ENCODE data around the gene INO80C.
A peak's percentile ranks its signal among the peaks of the same experiment; 100 is the strongest.

Gene INO80C

DNA sequence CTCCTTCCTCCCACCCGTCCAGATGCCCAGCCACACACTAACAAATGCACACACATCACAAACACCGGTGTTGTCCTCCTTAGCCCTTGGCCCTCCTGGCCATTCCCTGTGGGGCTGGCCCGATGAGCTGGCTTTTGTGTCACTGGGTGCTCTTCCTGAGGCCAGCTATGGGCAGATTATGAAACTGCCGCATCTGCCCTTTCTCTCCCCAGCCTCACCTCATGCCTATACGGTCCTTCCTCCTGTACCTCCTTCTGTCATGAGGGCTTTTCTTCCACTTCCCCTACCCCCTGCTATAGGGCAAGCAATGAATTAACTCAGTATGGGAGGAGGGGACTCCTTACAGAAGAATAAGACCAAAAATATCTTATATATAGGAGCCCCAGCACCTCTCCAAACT lies 10.3 kb upstream of the INO80C start:
- Histone ChIP-seq H4K8ac (ENCODE audit: low read depth, low read length) (peak overlapping the region; percentile 82), H4K12ac (ENCODE audit: low read depth, low read length) (no peak overlapping the region), H2BK12ac (ENCODE audit: low read length) (peak overlapping the region; percentile 86), H2BK5ac (ENCODE audit: low read depth, low read length, poor library complexity) (peak overlapping the region; percentile 85), H3K23ac (ENCODE audit: low read length) (no peak overlapping the region), H3K27ac (ENCODE audit: low read depth, low read length) (peak overlapping the region; percentile 44), H3K79me1 (ENCODE audit: low read length) (peaks cover 22% of the 10 kb centered on the region), H2AK5ac (ENCODE audit: low read length) (peak overlapping the region; percentile 47), H2AFZ (ENCODE audit: insufficient read depth, low read length, poor library complexity) (peak overlapping the region; percentile 35), H3K18ac (ENCODE audit: low read length) (peak overlapping the region; percentile 88), H3K4me3 (ENCODE audit: low read depth, low read length) (no peak overlapping the region), H2BK120ac (ENCODE audit: insufficient read depth, low read length, poor library complexity) (peak overlapping the region; percentile 94), H4K91ac (ENCODE audit: low read depth, low read length) (peak overlapping the region; percentile 89), H3K9me3 (ENCODE audit: insufficient read depth, low read depth, low read length) (no peaks in the 10 kb centered on the region), H3K4me1 (ENCODE audit: control insufficient read depth in 1 of 2, insufficient read depth in 2 of 2, low read length in 2 of 2) (peaks cover 13 to 25% of the 10 kb centered on the region in 2 experiments), H3K9ac (ENCODE audit: low read length) (no peak overlapping the region), H3K14ac (ENCODE audit: low read length) (peak overlapping the region; percentile 73), H3K4me2 (ENCODE audit: low read length) (peak overlapping the region; percentile 16), H3K27me3 (ENCODE audit: insufficient read depth, low read length) (no peaks in the 10 kb centered on the region), H3K79me2 (ENCODE audit: control insufficient read depth, insufficient read depth, low read length, poor library complexity) (peaks cover 3% of the 10 kb centered on the region), H3K36me3 (ENCODE audit: control insufficient read depth in 1 of 2, insufficient read depth in 2 of 2, low read length in 2 of 2) (no peaks in the 10 kb centered on the region), H3K4ac (ENCODE audit: low read depth, low read length) (peak overlapping the region; percentile 21)
- WGBS (ENCODE audit: extremely low coverage, insufficient coverage, insufficient read length), result no CpG with 5 or more reads among the region's 5 CpGs
- DNase-seq, result peak; percentile 83 to 85

DNA sequence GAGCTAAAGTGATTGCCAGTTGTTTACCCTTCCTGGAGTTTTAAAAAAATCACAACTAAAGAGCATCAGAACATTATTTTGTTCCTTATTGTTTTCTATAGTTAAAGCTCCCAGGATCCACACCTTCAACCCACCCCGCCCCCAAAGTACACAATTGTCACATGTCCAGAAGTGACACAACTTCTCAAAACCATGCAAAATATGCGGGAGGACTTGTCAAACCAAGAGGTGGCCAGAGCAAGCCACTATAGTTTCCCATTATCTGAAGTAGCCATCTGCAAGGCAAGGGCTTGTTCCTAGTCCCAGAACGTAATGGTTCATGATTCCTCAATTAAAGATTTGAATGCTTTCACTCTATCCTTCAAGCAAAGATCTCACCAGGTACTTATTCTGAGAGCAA lies 9.9 kb upstream of the INO80C start:
- no CpG with 5 or more reads among the region's 3 CpGs for WGBS (ENCODE audit: extremely low coverage, insufficient coverage, insufficient read length)
- Histone ChIP-seq H3K79me1 (ENCODE audit: low read length) (peaks cover 19% of the 10 kb centered on the region), H3K4me3 (ENCODE audit: low read depth, low read length) (no peak overlapping the region), H2BK12ac (ENCODE audit: low read length) (peak overlapping the region; percentile 86), H3K18ac (ENCODE audit: low read length) (no peak overlapping the region), H2AFZ (ENCODE audit: insufficient read depth, low read length, poor library complexity) (no peak overlapping the region), H3K27me3 (ENCODE audit: insufficient read depth, low read length) (no peaks in the 10 kb centered on the region), H3K4me1 (ENCODE audit: control insufficient read depth in 1 of 2, insufficient read depth in 2 of 2, low read length in 2 of 2) (peaks cover 10 to 21% of the 10 kb centered on the region in 2 experiments), H3K79me2 (ENCODE audit: control insufficient read depth, insufficient read depth, low read length, poor library complexity) (peaks cover 3% of the 10 kb centered on the region), H4K8ac (ENCODE audit: low read depth, low read length) (peak overlapping the region; percentile 82), H2BK120ac (ENCODE audit: insufficient read depth, low read length, poor library complexity) (peak overlapping the region; percentile 94), H3K23ac (ENCODE audit: low read length) (no peak overlapping the region), H3K27ac (ENCODE audit: low read depth, low read length) (peak overlapping the region; percentile 44), H4K12ac (ENCODE audit: low read depth, low read length) (no peak overlapping the region), H3K9ac (ENCODE audit: low read length) (no peak overlapping the region), H2BK5ac (ENCODE audit: low read depth, low read length, poor library complexity) (peak overlapping the region; percentile 85), H3K14ac (ENCODE audit: low read length) (no peak overlapping the region), H3K4me2 (ENCODE audit: low read length) (peak overlapping the region; percentile 16), H3K36me3 (ENCODE audit: control insufficient read depth in 1 of 2, insufficient read depth in 2 of 2, low read length in 2 of 2) (no peaks in the 10 kb centered on the region), H3K4ac (ENCODE audit: low read depth, low read length) (no peak overlapping the region), H2AK5ac (ENCODE audit: low read length) (no peak overlapping the region), H4K91ac (ENCODE audit: low read depth, low read length) (peak overlapping the region; percentile 89), H3K9me3 (ENCODE audit: insufficient read depth, low read depth, low read length) (no peaks in the 10 kb centered on the region)
- DNase-seq, result peak; percentile 85 to 98

DNA sequence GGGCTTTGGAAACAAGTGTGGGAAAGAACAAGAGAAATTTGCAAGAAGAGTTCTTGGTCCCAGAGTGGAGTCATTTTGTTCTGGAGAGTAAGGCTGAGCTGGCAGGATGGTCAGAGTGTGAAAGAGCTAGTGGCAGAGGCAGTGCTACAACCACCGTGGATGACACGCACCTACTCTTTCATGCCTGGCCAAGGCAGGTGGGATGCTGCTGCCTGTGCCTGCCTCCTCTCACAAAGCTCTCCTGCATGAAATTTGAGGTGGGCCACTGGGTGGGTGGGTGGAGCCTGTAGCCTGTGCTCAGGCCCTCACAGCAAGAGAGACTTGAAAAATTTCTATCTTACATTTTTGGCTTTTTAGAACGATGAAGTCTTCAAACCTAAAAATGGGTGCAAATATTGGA lies 9.4 kb upstream of the INO80C start:
- Histone ChIP-seq H3K27ac (ENCODE audit: low read depth, low read length) (peak overlapping the region; percentile 20), H2BK12ac (ENCODE audit: low read length) (peak overlapping the region; percentile 83), H3K4me3 (ENCODE audit: low read depth, low read length) (no peak overlapping the region), H2BK120ac (ENCODE audit: insufficient read depth, low read length, poor library complexity) (peak overlapping the region; percentile 96), H3K23ac (ENCODE audit: low read length) (no peak overlapping the region), H3K79me1 (ENCODE audit: low read length) (peaks cover 17% of the 10 kb centered on the region), H3K9ac (ENCODE audit: low read length) (no peak overlapping the region), H3K9me3 (ENCODE audit: insufficient read depth, low read depth, low read length) (no peaks in the 10 kb centered on the region), H2BK5ac (ENCODE audit: low read depth, low read length, poor library complexity) (peak overlapping the region; percentile 56), H3K79me2 (ENCODE audit: control insufficient read depth, insufficient read depth, low read length, poor library complexity) (peaks cover 3% of the 10 kb centered on the region), H2AK5ac (ENCODE audit: low read length) (no peak overlapping the region), H3K4me1 (ENCODE audit: control insufficient read depth in 1 of 2, insufficient read depth in 2 of 2, low read length in 2 of 2) (peaks cover 9 to 20% of the 10 kb centered on the region in 2 experiments), H2AFZ (ENCODE audit: insufficient read depth, low read length, poor library complexity) (no peak overlapping the region), H3K4me2 (ENCODE audit: low read length) (no peak overlapping the region), H3K18ac (ENCODE audit: low read length) (peak overlapping the region; percentile 74), H4K8ac (ENCODE audit: low read depth, low read length) (no peak overlapping the region), H3K4ac (ENCODE audit: low read depth, low read length) (no peak overlapping the region), H3K36me3 (ENCODE audit: control insufficient read depth in 1 of 2, insufficient read depth in 2 of 2, low read length in 2 of 2) (no peaks in the 10 kb centered on the region), H4K91ac (ENCODE audit: low read depth, low read length) (peak overlapping the region; percentile 89), H3K27me3 (ENCODE audit: insufficient read depth, low read length) (no peaks in the 10 kb centered on the region), H4K12ac (ENCODE audit: low read depth, low read length) (no peak overlapping the region), H3K14ac (ENCODE audit: low read length) (no peak overlapping the region)
- no CpG with 5 or more reads among the region's 3 CpGs for WGBS (ENCODE audit: extremely low coverage, insufficient coverage, insufficient read length)
- DNase-seq, result no peak

DNA sequence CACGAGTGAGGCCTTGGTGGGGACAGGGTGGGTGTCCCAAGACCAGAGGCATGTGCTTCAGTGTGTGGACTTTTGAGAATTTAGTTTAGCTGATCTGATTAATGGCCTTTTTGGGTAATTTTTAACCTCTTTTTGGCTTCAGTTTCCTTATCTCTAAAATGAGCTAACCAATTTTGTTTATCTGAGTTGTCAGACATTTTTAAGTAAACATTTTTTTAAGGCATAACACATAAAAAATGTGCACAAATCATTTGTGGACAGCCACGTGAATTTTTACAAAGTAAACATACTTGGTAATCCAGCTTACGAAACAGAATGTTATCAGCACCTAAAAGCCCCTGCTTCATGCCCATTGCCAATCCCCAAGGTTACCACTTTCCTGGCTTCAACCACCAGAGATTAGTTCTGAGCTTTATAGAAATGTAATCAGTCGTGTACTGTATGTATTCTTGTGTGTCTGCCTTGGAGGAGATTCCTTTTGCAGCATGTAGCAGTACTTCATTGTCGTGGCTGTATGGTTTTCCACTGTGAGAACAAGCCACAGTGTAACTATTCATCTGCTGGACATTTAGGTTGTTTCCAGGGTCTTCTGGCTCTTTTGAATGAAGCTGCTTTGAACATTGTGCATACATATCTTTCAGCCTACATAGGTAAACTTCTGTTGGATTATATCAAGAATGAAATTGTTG lies 8.4 kb upstream of the INO80C start:
- no peak overlapping the region for H2AK5ac ChIP-seq (ENCODE audit: low read length)
- no peak overlapping the region for H3K4me2 ChIP-seq (ENCODE audit: low read length)
- H4K12ac ChIP-seq (ENCODE audit: low read depth, low read length), result no peak overlapping the region
- H3K4me3 ChIP-seq (ENCODE audit: low read depth, low read length), result no peak overlapping the region
- H2BK5ac ChIP-seq (ENCODE audit: low read depth, low read length, poor library complexity), result no peak overlapping the region
- WGBS (ENCODE audit: extremely low coverage, insufficient coverage, insufficient read length), result no CpG with 5 or more reads among the region's 5 CpGs
- H3K14ac ChIP-seq (ENCODE audit: low read length), result no peak overlapping the region
- no peak overlapping the region for H3K9ac ChIP-seq (ENCODE audit: low read length)
- H2AFZ ChIP-seq (ENCODE audit: insufficient read depth, low read length, poor library complexity), result no peak overlapping the region
- H3K4ac ChIP-seq (ENCODE audit: low read depth, low read length), result no peak overlapping the region
- H2BK120ac ChIP-seq (ENCODE audit: insufficient read depth, low read length, poor library complexity), result no peak overlapping the region
- H3K9me3 ChIP-seq (ENCODE audit: insufficient read depth, low read depth, low read length), result no peaks in the 10 kb centered on the region
- no peaks in the 10 kb centered on the region for H3K36me3 ChIP-seq (ENCODE audit: control insufficient read depth in 1 of 2, insufficient read depth in 2 of 2, low read length in 2 of 2)
- H3K79me2 ChIP-seq (ENCODE audit: control insufficient read depth, insufficient read depth, low read length, poor library complexity), result peaks cover 3% of the 10 kb centered on the region
- H3K23ac ChIP-seq (ENCODE audit: low read length), result no peak overlapping the region
- H3K18ac ChIP-seq (ENCODE audit: low read length), result no peak overlapping the region
- H4K91ac ChIP-seq (ENCODE audit: low read depth, low read length), result no peak overlapping the region
- H4K8ac ChIP-seq (ENCODE audit: low read depth, low read length), result no peak overlapping the region
- H3K4me1 ChIP-seq (ENCODE audit: control insufficient read depth in 1 of 2, insufficient read depth in 2 of 2, low read length in 2 of 2), result peaks cover 9 to 20% of the 10 kb centered on the region in 2 experiments
- no peak for DNase-seq
- no peaks in the 10 kb centered on the region for H3K27me3 ChIP-seq (ENCODE audit: insufficient read depth, low read length)
- peaks cover 14% of the 10 kb centered on the region for H3K79me1 ChIP-seq (ENCODE audit: low read length)
- no peak overlapping the region for H2BK12ac ChIP-seq (ENCODE audit: low read length)
- H3K27ac ChIP-seq (ENCODE audit: low read depth, low read length), result no peak overlapping the region

Data from trophoblast cell (in vitro differentiated cells and primary cell).